Adipocyte (in vitro differentiated cells): ENCODE measurements around the gene KCNK5.

Source experiments
- DNase-seq: peaks from one replicate; pipeline ENCODE4 v3.0.0-alpha.2; 2015; ENCODE audit warnings: low read depth
- H3K27me3 ChIP-seq: replicated peaks from 2 replicates; pipeline ENCODE4 v1.7.0; 2013; ENCODE audit warnings: mild to moderate bottlenecking, low read length, moderate library complexity; ENCODE audit not compliant: control insufficient read depth, insufficient read depth
- H3K36me3 ChIP-seq: 2 replicates; pipeline ENCODE4 v1.7.0; 2013; ENCODE audit warnings: low read length, mild to moderate bottlenecking, moderate library complexity; ENCODE audit not compliant: control insufficient read depth, insufficient read depth, severe bottlenecking
- H3K4me1 ChIP-seq: 2 replicates; pipeline ENCODE4 v1.7.0; 2013; ENCODE audit warnings: mild to moderate bottlenecking, low read length, moderate library complexity; ENCODE audit not compliant: control insufficient read depth, insufficient read depth
- H3K4me3 ChIP-seq: 2 replicates; pipeline ENCODE4 v1.7.0; 2013; ENCODE audit warnings: mild to moderate bottlenecking, low read length, moderate library complexity
- H3K9ac ChIP-seq: 2 replicates; pipeline ENCODE4 v1.7.0; 2013; ENCODE audit warnings: mild to moderate bottlenecking, low read length, moderate library complexity
- H3K9me3 ChIP-seq: 2 replicates; pipeline ENCODE4 v1.7.0; 2013; ENCODE audit warnings: mild to moderate bottlenecking, low read length, moderate library complexity; ENCODE audit not compliant: control insufficient read depth

Gene KCNK5

DNA sequence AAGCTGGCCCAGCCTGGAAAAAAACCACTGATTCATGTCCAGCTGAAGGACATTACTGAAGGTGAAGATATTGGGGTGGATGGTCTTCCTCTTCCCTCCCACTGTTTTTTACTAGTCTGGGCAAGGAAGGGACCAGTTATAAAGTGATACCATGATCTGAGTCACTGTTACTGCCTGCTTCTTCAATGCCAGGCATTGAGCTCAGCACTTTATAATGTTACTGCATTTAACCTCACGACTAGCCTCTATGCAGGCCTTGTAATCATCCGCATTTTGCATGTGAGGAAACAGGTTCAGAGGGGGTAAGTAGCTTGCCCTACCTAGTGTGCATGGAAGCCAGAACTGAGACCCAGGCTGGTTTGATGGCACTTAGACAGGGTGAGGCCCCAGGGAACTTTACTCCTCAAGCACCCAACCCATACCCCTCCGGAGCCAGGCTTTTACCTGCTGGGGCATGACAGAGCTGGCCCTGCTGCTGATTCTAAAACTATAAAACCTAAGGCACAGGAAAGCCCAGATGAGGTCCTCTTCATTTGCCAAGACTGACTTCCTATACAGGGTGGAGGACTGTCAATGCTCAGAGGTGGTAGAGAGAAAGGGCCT, 11.0 kb upstream of the KCNK5 start:
- Histone ChIP-seq H3K4me3 (no peak overlapping the region), H3K27me3 (no peaks in the 10 kb centered on the region)

DNA sequence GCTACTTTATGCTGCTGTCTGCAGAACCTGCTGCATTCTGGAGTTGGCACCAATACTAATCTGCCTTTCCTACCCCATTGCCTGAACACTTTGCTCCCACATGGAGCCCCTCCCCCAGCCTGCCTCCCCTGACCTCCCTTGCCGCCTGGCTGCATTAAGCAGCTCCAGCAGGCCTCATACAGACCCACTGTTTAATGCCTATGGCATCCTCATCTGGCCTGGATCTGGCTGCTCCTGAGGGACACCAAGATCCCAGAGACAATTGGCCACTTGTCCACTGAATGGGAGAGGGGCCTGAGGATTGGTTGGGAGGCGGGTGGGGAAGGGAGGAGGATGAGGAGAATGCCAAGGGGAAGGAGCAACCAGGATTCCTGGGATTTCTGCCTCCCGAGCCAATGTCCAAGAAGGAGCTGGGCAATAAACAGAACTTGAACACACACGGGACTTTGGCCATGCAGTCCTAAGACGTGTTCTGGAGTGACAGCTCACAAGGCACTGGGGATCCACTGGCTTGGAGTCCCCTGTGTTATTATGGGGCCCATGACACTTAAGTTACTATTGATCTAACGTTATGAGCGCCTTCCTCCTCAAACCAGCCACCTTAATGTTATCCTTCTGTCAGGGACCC, 10.4 kb upstream of the KCNK5 start:
- no peaks in the 10 kb centered on the region for H3K36me3 ChIP-seq
- no peaks in the 10 kb centered on the region for H3K27me3 ChIP-seq
- no peak overlapping the region for H3K9ac ChIP-seq
- no peak overlapping the region for H3K4me3 ChIP-seq
- H3K4me1 ChIP-seq = peaks cover 23% of the 10 kb centered on the region
- H3K9me3 ChIP-seq = no peaks in the 10 kb centered on the region
- DNase-seq = no peak

More for the DNA sequence above, 11.0 kb upstream of the KCNK5 start:
- H3K9me3 ChIP-seq = no peaks in the 10 kb centered on the region
- no peak overlapping the region for H3K9ac ChIP-seq
- H3K4me1 ChIP-seq = peaks cover 23% of the 10 kb centered on the region
- no peak for DNase-seq
- no peaks in the 10 kb centered on the region for H3K36me3 ChIP-seq

DNA sequence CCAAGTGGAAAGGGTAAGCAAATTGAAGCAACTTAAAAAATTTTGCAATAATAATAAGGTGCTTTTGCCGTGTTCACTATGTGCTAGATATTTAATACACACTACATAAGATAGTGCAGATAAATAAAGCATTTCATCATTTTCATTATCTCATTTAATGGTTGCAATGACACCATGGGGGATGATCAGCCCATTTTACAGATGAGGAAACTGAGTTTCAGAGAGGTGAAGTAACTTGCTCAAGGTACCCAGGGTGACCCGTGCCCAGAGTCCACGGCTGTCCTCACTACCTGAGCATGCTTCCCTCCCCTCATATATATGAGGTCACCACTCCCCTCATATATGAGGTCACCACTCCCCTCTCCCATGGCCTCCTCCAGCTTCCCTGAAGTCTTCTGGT, 7.5 kb upstream of the KCNK5 start:
- Histone ChIP-seq H3K4me3 (no peak overlapping the region), H3K36me3 (no peaks in the 10 kb centered on the region), H3K4me1 (peaks cover 10% of the 10 kb centered on the region), H3K9me3 (no peaks in the 10 kb centered on the region), H3K27me3 (no peaks in the 10 kb centered on the region), H3K9ac (no peak overlapping the region)
- no peak for DNase-seq

DNA sequence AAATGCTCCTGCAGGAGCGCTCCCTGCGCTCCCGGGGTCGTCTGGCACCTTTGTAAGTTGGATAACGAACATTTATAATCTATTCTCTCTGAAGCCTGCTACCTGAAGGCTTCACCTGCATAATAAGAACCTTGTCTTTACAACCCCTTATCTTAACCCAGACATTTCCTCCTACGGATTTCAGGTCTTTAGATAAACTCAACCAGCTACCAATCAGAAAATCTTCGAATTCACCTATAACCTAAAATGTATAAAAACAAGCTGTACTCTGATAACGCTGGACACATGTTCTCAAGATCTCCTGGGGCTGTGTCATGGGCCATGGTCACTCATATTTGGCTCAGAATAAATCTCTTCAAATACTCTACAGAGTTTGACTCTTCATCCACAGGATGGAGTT, 4.1 kb upstream of the KCNK5 start:
- H3K4me3 ChIP-seq = no peak overlapping the region
- peaks cover 14% of the 10 kb centered on the region for H3K4me1 ChIP-seq
- DNase-seq = no peak
- H3K9ac ChIP-seq = no peak overlapping the region
- H3K36me3 ChIP-seq = no peaks in the 10 kb centered on the region
- H3K9me3 ChIP-seq = no peaks in the 10 kb centered on the region
- peaks cover 5% of the 10 kb centered on the region for H3K27me3 ChIP-seq

DNA sequence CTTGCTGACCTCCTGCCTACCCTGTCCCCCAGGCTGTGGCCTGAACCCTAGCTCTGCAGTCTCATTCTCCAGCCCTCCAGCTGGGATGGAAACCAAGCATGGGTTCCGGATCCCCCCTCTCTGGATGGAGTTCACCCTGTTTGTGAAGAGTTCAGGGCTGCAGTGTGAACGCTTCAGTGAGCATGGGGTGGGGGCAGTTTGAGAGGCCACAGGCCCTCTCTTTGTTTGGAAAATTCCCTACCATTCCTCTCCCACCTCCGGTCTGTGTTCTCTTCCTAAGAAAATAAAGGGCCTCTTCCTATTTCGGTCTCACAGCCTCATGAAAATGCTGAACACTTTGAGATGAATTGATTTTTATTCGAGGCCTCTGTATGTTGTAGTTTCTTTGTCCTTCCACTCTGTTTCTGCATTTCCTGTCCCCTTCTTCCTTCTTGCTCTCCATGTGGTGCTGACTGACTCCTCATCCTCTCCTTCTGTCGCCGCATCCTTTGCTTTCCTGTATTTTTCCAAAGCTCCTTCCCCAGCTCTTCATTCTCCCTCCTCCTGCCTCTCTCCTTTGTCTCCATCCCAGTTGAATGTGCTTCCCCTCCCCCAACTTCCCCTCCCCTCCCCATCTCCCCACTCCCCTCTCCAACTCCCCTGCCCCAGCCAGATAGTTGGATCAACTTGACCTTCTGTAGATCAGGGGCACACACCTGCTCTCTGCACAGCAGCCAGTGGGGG, 2.4 kb upstream of the KCNK5 start:
- Histone ChIP-seq H3K4me3 (no peak overlapping the region), H3K9me3 (no peaks in the 10 kb centered on the region), H3K9ac (no peak overlapping the region), H3K4me1 (peaks cover 16% of the 10 kb centered on the region), H3K36me3 (no peaks in the 10 kb centered on the region), H3K27me3 (peaks cover 5% of the 10 kb centered on the region)
- no peak for DNase-seq

DNA sequence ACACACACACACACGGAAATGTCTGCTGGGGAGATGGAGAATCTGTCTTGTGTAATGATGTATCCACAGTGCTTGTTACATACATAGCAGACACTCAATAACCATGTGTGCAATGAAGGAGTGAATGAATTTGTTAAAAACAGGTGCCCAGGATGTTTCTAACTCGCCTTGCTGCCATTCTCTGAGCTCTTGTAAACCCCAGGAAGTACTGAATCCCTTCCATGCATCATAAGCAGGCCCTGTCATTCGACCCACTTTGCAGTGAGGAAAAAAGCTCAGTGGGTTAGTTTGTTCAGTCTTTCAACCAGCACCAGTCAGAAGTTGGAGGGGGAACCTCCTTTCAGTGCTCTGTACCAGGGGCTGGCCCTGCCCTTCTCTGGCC, 1.4 kb upstream of the KCNK5 start:
- H3K4me1 ChIP-seq = peaks cover 23% of the 10 kb centered on the region
- no peak overlapping the region for H3K4me3 ChIP-seq
- peaks cover 5% of the 10 kb centered on the region for H3K27me3 ChIP-seq
- H3K36me3 ChIP-seq = no peaks in the 10 kb centered on the region
- no peak for DNase-seq
- no peak overlapping the region for H3K9ac ChIP-seq
- no peaks in the 10 kb centered on the region for H3K9me3 ChIP-seq

DNA sequence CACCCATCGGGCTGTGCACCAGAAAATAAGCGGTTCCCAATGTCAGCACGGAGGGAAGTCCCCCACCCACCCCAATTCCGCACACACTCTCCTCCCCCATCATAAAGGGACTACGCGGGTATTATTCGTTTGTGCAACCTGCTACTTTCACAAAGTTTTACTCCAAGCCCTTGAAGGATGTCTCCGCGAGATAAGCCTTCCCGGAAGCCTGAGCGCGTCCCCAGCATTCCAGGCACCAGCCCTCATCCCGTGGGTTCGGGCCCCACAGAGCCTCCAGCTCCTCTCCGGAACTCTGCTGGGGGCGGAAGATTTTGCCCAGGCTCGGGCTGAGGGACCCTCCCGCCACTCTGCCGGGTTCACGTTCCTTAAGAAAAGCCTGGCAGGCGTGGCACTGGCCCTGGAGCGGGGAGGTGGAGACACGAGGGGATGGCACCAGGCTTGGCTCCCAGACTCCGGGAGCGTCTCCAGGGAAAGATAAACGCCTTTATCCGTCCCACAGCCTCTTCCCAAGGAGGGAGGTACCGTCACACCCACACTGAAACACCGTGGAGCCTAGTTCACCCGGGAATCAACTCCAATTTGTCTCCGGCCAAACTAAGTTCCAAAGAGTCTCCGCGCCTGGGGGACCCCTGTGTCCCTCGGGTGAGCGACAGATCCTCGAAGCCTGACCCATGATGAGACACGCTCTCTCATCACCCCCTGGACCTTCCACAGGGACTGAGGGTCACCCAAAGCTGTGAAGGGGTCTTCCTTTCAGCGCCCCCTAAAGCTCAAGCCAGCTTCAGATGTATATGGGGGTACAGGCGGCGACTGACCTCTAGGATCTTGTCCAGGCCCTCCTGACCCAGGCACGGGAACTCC, 934 bp downstream of the KCNK5 start:
- peak overlapping the region; percentile 85 for H3K4me3 ChIP-seq
- H3K9me3 ChIP-seq = no peaks in the 10 kb centered on the region
- DNase-seq = no peak
- peak overlapping the region; percentile 78 for H3K9ac ChIP-seq
- peaks cover 5% of the 10 kb centered on the region for H3K27me3 ChIP-seq
- peaks cover 36% of the 10 kb centered on the region for H3K4me1 ChIP-seq
- H3K36me3 ChIP-seq = no peaks in the 10 kb centered on the region

DNA sequence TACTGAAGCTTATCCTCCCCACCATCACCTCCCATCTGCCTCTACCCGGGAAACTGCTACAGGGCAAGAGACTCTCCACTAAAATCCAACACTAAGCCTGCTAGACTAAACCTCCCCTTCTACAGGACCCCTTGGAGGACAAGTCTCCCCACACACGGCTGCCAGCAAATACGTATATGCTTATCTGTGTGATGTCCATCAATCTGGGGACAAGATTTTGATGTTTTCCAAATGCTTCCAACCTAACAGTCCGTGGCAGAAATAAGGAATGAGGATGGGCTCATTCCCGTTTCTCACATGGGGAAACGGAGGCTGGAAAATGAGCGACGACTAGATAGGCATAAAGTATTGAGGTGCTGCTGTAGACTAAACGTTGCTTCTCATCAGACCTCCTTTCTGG, 1.8 kb downstream of the KCNK5 start:
- H3K9me3 ChIP-seq = peaks cover 1% of the 10 kb centered on the region
- H3K27me3 ChIP-seq = peaks cover 5% of the 10 kb centered on the region
- H3K4me3 ChIP-seq = no peak overlapping the region
- no peaks in the 10 kb centered on the region for H3K36me3 ChIP-seq
- DNase-seq = no peak
- peaks cover 36% of the 10 kb centered on the region for H3K4me1 ChIP-seq
- H3K9ac ChIP-seq = no peak overlapping the region

DNA sequence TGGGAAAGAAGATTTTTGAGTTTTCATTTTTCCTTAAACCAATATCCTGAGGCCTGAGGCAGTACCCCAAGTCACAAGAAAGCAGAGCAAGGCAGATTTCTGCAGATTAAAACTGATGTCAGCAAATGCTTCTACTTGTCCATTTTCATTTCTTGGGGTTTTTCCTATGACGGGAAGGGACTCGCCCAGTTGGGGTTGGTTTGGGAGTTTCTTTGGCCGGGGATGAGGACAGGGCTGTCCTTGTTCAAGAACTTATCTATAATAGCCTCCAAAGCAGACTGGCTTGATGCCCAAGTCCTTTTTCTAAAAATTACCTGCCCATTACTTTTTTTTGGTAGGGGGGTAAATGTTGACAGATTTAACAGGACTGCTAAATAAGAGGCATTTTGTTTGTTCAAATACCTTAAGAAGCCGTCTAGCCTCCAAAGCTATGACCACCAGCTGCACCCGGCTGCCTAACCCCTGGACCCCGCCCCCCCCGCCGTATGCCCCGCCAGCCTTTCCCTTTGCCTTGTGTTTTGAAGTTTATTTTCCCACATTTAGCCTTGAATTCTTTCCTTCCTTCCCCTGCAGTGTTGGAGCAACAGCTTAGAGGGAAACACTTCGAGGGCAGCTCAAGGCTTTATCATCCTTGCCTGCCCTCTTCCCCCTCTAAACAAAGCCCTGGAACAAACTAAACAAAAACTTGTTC, 2.5 kb downstream of the KCNK5 start:
- no peak overlapping the region for H3K4me3 ChIP-seq
- H3K4me1 ChIP-seq = peaks cover 36% of the 10 kb centered on the region

DNA sequence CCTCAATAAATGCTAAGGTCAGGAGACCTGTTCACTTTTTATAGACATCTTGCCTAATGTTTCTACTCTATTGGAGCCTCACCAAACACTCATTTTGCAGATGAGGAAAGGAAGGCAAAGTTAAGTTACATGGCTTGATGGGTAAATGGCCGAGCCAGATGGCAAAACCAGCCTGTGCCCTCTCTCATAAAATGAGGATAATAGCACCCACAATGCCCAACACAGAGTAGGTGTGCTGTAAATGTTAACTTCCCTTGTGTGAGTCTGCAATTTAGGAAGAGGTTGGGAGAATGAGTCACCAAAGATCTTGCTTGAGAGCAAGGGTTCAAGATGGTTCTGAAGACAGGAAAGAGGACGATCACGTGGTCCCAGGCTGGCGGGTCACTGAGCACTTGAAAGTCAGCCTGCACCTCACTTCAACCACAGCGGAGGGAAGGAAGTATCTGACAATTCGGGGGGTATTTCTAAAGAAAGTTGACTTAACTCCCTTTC, 3.3 kb downstream of the KCNK5 start:
- no peak for DNase-seq

More for the DNA sequence above, 2.5 kb downstream of the KCNK5 start:
- no peaks in the 10 kb centered on the region for H3K36me3 ChIP-seq
- H3K9ac ChIP-seq = no peak overlapping the region
- peaks cover 4% of the 10 kb centered on the region for H3K9me3 ChIP-seq
- no peak for DNase-seq
- H3K27me3 ChIP-seq = peaks cover 5% of the 10 kb centered on the region

More for the DNA sequence above, 3.3 kb downstream of the KCNK5 start:
- Histone ChIP-seq H3K4me1 (peaks cover 36% of the 10 kb centered on the region), H3K9ac (no peak overlapping the region), H3K27me3 (peaks cover 5% of the 10 kb centered on the region), H3K4me3 (no peak overlapping the region), H3K36me3 (no peaks in the 10 kb centered on the region), H3K9me3 (peaks cover 4% of the 10 kb centered on the region)
